Measurements from ENCODE around the gene DPH2. TPM values are rescaled to one million over a fixed set of nuclear protein-coding genes. Genes with fewer than 3 reads are reported as not detected.

Gene DPH2
- total RNA-seq, 1 experiment from 2014 or later, result 57.5 TPM

- TF ChIP-seq ARID4B (CRISPR knock-in tag; IDR thresholded peaks at IDR 0.05; ENCODE audit: borderline replicate concordance) (no peak), TEAD1 (CRISPR knock-in tag; IDR thresholded peaks at IDR 0.05) (0 out of 2 replicates have a peak, but pooled peaks have one; percentile 6), ZMAT4 (CRISPR knock-in tag; IDR thresholded peaks at IDR 0.05) (no peak)
- Mint-ChIP-seq H3K27ac (peak overlapping the region; percentile 93), H3K36me3 (peaks cover 36% of the 10 kb centered on the region), H3K4me1 (peaks cover 46% of the 10 kb centered on the region), H3K4me3 (peak overlapping the region; percentile 89), H3K9me3 (no peaks in the 10 kb centered on the region), H3K27me3 (ENCODE audit: low read depth) (no peaks in the 10 kb centered on the region)
- DNase-seq (ENCODE audit: low spot score) (no peak), ATAC-seq (peak; percentile 1)
- POLR2A ChIA-PET, result interaction anchor here (2.3 kb wide), 2 partner anchors 19 to 58 kb away, joined by 6 to 13 read pairs; partner anchors contain the start of genes CCDC24 and SLC6A9
- CTCF ChIA-PET, result interaction anchor here (0.6 to 2.9 kb wide), 8 partner anchors 18 to 420 kb away, joined by 3 to 23 read pairs (median 4); partner anchors contain the start of genes ARTN and IPO13
Measured at GRCh38 chr1:43973981-43974442, 4.2 kb downstream of the DPH2 start.

- Mint-ChIP-seq H3K27ac (peak within 1 kb of the TSS; percentile 93), H3K27me3 (ENCODE audit: low read depth) (no peaks in the 10 kb centered on the region)
- TF ChIP-seq FOXJ3 (CRISPR knock-in tag; IDR thresholded peaks at IDR 0.05; ENCODE audit: borderline replicate concordance) (no peak), ZBTB21 (CRISPR knock-in tag; IDR thresholded peaks at IDR 0.05; ENCODE audit: borderline replicate concordance) (no peak), NFE2L1 (CRISPR knock-in tag; IDR thresholded peaks at IDR 0.05) (peak; percentile 75; the same call in 1 of the 2 replicates), ZNF219 (CRISPR knock-in tag; IDR thresholded peaks at IDR 0.05; ENCODE audit: borderline replicate concordance) (no peak), RELA (CRISPR knock-in tag; IDR thresholded peaks at IDR 0.05; ENCODE audit: borderline replicate concordance) (no peak), ZNF671 (CRISPR knock-in tag; IDR thresholded peaks at IDR 0.05) (peak; percentile 51; the same call in 1 of the 2 replicates), TEAD4 (CRISPR knock-in tag; IDR thresholded peaks at IDR 0.05) (no peak), ZNF416 (CRISPR knock-in tag; IDR thresholded peaks at IDR 0.05) (peak; percentile 64; the same call in 1 of the 2 replicates), KAT7 (CRISPR knock-in tag; IDR thresholded peaks at IDR 0.05; ENCODE audit: borderline replicate concordance) (peak; percentile 75; the same call in 1 of the 2 replicates), ESRRA (CRISPR knock-in tag; IDR thresholded peaks at IDR 0.05; ENCODE audit: borderline replicate concordance) (no peak; the same call in 1 of the 2 replicates), SMAD3 (CRISPR knock-in tag; IDR thresholded peaks at IDR 0.05; ENCODE audit: borderline replicate concordance) (no peak), ATF1 (CRISPR knock-in tag; IDR thresholded peaks at IDR 0.05) (no peak), CREM (CRISPR knock-in tag; IDR thresholded peaks at IDR 0.05) (peak; percentile 86; the same call in 1 of the 2 replicates), IRF2 (CRISPR knock-in tag; IDR thresholded peaks at IDR 0.05; ENCODE audit: borderline replicate concordance, low read depth) (no peak), MYBL2 (CRISPR knock-in tag; IDR thresholded peaks at IDR 0.05) (no peak; the same call in 1 of the 2 replicates), RORB (CRISPR knock-in tag; IDR thresholded peaks at IDR 0.05) (no peak), STAT6 (CRISPR knock-in tag; conservative IDR thresholded peaks at IDR 0.05; ENCODE audit: low read depth) (no peak), ZNF121 (CRISPR knock-in tag; IDR thresholded peaks at IDR 0.05) (no peak), ATF3 (CRISPR knock-in tag; conservative IDR thresholded peaks at IDR 0.05) (no peak), AR (CRISPR knock-in tag; IDR thresholded peaks at IDR 0.05) (no peak)
Measured at GRCh38 chr1:43974443-43975248, 4.8 kb downstream of the DPH2 start, which contains the start of gene ATP6V0B. Gene ATP6V0B, plus strand, starts transcription at chr1:43974960. Its CDS starts 81 bp downstream, at chr1:43975041.

More at GRCh38 chr1:43974443-43975248, 4.8 kb downstream of the DPH2 start, which contains the start of gene ATP6V0B:
- ATAC-seq (peak; percentile 70), DNase-seq (ENCODE audit: low spot score) (peak; percentile 96)
- ChIA-PET CTCF (interaction anchor here (0.6 to 2.9 kb wide), 13 partner anchors 14 to 420 kb away, joined by 3 to 23 read pairs (median 3); partner anchors contain the start of genes ARTN and IPO13), POLR2A (interaction anchor here (0.6 to 2.3 kb wide), 7 partner anchors 18 to 730 kb away, joined by 3 to 13 read pairs (median 4); partner anchors contain the start of genes CCDC24 and SLC6A9)
- Mint-ChIP-seq H3K9me3 (no peaks in the 10 kb centered on the region), H3K36me3 (peaks cover 36% of the 10 kb centered on the region), H3K4me1 (peaks cover 43% of the 10 kb centered on the region), H3K4me3 (peak within 1 kb of the TSS; percentile 89)

Data from WTC11 (cell line).